Fibroblast of skin of right quadriceps (primary cell): Measurements from ENCODE around the gene RNF150.

Source experiments
- DNase-seq: peaks from one replicate; pipeline ENCODE4 v3.0.0-alpha.2; 2013

RNF150 gene

DNA sequence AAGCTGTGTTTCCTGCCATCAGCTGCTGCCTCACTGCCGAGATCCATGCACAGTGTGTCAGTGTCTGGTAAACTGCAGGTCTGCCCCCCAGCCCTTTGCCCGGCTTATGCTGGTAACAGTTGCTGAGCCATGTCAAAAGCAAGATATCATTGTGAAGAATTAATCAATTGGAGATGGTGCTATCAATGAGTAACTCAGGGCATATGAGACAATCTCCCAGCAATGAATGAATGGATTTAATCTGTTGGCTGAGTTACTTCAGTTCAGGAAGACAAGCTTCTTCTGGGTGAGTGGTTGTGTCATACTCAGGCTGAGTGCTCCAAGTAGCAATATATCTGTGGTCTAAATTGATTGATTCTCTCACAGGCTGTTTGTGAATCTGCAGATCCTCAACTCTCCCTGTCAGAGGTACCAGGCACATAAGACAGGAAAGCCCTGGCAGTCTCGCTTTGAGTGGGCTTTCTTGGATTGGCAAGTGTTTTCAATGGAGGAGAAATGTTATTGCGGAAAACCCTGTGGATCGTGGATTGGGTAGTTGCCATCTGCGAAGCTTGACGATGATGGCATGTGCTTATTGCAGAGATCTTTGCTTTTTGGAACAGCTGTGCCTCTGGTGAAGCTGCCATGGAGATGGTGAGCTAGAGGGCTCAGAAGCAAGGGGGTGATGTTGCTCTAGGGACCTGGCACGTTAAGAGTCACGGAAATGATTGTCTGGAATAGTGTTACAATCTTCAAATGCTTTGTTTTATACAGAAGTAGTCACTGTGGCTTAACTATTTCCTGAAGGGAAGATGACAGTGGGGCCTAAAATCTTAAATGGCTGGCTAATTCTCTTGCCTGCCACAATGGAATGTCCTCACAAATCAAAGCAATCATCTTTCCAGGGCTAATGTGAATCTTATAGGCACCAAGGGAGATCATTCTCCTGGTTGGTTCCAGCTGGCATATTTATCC, 229.5 kb downstream of the RNF150 start:
- peak; percentile 47 for DNase-seq

DNA sequence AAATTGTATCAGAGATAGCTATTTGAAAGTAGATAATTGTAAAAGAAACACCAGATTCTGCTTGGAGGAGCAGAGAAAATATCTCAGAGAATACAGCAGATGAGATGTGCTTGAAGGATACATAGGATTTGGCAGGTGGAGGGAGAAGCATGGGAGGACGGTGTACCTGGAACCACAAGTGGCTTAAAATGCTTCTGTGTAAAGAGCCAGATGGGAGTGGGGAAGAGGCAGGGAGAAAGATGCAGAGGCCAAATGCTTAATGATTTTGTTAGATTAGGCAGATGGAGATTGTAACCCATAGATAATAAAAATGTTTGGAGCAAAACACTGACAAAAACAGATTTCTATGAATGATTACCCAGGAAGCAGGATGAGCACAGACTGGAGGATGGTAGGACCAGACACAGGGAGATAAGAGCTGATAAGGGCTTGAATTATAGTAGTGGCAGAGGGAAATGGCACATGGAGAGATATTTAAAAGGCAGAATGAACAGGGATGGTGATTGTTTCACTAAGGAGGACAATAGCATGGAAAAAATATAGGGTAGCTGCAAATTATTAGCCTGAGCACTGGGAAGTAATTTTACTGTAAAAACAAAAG, 231.4 kb downstream of the RNF150 start:
- DNase-seq: no peak

DNA sequence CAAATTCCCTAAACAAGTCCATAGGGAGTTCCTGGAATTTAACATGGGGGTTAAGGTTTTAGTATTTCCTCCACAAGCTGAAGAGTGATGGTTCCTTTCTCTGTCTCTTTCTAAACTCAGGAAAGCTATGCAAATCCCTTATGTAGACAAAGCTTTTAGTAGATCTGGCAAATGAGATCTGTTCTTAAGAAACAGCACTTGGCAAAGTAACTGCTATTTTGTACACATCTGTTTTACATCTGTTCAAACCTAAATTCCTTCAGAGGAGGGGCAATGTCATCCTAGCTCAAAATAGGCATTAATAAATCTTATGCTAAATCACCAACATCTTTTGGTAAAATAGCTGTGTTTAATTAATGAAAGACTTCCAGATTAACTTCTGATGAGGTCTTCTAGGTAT, 239.3 kb downstream of the RNF150 start:
- DNase-seq: peak; percentile 84

DNA sequence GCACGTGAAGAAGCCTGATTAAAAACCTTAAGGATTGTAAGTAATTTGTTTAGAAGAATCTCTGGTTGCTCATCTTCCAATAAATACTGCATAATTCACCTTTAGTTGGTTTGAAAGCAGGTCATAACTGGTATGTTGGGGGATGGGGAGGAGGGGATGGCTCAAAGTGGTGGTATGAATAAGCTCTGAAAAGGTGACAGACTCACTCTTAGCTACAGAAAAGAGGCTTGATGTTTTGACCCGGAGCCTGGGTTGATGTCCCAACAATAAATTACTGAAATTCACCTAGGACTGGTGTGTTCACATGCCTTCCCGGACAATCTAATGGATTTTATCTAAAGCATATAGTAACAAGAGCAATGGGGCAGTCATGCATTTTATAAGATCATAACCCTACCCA, 245.2 kb downstream of the RNF150 start:
- DNase-seq: no peak

DNA sequence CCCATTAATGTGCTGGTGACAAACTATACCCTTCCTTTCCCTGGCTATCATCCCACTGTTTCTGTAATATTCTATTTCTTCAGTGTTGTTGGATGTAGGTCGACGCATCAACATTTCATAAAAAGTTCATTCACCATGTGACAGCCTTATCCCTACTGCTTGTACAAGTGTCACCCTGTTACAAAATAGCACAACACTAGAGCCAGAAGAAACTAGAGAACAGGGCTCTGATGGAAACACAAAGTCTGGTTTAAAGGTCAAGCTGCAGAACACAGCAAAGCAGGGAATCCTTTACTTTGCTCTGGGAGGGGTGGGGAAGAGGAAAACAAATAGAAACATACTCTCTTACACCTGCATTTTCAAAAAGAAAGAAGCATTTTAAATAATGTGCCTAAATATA, 245.8 kb downstream of the RNF150 start:
- no peak for DNase-seq

DNA sequence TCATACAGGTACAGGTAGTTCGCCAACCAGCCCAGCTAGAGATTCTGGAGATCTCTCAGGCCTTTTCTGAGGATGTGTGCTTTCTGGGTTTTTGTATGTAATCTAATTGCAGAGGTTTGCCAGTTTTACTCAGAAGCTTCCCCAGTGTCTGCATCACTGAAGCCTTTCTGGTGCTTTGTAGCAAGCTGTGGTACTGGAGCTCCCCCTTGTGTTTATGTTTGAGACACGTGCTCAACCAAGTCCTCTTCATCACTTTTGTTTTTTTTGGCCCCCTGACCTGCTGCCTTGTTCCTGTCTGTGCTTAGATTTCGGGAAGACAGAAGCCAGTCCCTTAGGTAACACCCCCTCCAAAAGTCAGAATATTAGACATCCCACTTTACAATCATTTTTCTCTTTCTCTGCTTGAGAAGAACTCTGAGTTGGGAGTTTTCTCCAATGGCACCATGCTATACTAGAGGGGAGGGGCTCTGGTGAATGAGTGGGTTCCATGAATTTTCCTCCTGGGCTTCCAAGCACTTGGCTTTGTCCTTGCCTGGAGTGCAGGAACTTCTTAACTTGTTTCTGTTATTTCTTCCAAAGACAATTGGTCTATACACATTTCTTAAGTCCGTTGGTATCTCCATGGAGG, 248.7 kb downstream of the RNF150 start:
- DNase-seq: peak; percentile 67

DNA sequence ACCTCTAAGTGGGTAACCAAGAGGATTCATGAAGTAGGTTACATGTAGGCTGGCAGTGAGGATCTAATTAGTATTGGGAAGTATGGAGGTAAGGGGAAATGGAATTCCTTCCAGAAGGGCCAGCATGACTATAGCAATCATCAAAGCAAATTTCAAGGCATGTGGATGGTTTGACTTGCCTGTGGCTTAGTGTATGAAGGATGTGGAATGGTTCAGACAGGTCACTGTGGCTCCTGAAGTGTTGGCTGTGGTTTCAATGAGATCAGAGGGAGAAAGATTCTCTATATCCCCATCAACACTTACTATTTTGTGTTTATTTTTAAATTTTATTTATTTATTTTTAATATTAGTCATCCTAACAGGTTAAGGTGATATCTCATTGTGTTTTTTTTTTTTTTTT, 255.5 kb downstream of the RNF150 start:
- no peak for DNase-seq

DNA sequence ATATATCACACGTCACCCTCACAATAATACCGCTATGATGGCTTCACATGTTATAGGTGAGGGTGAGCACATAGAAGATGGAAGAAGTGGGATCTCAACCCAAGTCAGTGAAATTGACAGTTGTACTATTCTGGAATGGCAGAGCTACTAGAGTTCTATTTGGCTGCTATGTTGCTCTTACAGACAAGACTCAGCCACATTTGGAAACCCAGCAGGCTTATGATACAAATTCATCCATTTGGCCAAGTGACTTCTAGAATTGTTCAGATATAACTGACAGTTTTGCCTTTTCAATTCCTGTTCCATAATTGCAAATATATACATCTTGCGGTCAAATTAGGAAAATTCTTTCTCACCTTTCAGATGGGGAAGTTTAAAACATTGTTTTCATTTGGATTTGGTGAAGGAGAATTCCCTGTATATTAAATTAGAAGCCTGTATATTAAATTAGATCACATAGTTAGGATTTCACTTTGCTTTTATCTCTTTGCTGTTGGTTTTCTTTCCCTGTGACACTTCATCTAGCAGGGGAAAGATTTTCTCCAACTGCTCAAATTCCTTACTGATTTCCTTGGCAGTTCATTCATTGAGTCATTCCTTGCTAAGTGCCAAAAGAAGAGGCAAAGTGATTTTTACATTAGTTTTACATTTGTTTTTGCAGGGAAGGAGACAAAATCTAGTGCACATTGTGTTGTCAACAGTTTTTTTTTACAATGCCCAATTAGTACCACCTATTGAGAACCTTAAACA, 256.5 kb downstream of the RNF150 start:
- DNase-seq: peak; percentile 43

DNA sequence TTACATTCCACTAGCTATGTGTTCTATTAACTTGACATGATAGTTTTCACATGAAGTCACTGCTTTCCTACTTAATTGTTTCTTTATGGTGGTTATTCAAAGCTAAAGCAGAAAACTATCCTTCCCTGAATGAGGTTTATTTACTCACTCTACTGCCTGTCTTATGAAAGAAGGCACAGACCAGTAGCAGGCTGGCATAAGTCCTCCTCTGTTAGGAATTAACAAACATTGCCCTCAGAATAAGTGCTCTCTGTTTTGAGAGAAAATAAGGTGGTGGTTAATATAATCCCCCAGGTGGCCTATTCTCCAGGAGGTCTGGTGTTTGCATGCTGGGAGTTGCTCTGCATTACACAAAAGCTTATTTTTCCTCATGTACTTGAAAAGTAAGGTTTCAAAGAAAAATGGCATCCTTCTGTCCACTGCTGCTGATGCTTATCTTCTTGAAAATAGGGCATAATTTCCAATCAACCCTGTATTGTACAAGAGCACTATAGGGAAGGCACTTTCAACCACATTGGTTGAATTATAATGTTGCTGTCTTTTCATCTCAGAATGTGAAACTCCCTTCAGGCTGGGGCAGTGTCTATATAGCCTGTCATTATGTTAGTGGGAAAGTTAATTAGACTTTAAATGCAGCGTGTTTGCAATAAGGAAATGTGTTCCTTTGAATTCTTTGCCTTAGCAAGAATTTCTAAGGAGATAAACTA, 257.4 kb downstream of the RNF150 start:
- peak; percentile 15 for DNase-seq

DNA sequence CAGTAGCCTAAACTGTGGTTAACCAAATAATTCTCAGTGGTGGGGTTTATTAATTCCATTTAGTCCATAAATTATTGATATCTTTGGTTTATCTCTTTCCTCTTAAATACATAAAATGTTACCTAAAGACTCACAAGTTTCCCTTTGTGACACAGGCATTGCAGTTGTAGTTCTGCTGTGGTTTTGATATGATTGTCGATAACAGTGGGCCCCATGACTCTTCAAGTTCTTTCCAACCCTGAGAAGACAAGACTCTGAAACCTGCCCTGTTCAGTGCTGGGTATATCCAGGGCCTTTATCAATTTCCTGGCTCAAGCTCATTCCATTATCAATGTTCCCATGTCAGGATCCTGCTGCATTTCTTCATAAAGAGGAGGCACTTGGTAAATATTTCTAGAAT, 259.2 kb downstream of the RNF150 start:
- DNase-seq: no peak

DNA sequence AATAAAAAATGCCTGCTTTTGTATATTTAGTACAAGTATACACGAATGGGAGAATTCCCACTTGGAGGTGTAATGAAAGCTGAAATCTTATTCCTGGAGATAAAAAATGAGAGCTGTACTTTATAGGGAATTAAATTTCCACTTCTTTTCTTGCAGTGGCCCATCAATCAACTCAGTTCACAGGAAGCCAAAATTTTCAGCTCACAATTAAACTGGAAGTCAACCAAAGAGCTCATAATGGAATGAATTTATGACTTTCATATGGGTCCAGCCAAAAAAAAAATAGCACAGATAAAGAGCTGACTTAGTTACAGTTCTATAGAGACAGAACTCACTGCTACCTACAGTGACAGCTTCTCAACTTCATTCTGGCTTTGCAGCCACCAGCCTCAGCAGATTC, 261.9 kb downstream of the RNF150 start:
- DNase-seq: no peak

DNA sequence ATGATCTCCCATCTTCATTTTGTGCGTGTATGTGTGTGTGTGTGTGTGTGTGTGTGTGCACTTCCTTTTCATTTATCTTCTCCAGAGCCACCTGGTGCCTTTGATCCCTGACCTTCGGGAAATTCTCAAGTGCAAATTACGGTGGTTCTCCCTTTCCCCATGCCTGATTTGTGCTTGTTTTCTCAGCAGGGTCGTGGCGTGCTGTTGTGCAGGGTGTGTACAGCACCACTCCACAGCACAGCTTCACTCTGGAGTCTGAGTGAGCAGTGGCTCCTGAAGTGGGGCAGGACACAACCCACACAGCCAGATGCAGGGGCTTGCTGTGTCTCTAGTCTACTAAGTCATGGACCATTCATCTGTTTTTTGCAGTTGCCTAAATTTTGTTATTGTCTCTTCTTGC, 262.8 kb downstream of the RNF150 start:
- no peak for DNase-seq

DNA sequence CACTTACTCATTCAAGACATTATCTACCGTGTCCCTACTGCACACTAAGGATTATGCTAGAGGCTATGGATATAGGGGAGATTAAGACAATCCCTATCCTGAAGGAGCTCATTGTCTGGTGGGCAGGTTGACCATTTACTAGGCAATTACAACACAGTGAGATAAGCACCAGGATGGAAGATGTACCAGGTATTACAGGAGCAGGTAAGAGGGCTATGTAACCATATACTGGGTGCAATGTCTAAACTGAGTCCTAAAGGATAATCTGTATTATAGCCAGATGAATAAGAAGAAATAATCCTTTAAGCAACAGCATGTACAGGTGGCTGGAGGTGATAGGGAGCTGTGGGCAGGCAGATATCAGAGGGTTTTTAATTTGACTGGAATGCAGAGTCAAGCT, 263.8 kb downstream of the RNF150 start:
- no peak for DNase-seq

DNA sequence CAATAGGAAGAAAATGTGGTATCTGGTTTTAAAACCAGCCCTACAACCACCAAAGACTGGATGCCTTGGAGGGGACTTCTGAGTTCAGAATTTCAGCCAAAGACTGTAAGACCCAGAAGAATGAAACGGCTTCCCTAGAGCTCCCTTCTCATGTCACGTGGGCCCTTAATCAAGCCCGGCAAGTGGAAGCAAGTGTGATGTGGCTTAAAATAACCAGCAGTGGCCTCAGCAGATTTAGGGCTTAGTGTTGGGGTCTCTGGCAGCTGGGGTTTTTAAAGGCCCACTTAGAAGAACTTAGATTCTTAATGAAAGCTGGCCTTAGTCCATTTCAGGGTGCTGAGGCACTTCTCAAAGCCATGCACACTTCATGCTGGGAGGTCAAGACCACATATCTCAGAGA, 265.9 kb downstream of the RNF150 start:
- DNase-seq: no peak

DNA sequence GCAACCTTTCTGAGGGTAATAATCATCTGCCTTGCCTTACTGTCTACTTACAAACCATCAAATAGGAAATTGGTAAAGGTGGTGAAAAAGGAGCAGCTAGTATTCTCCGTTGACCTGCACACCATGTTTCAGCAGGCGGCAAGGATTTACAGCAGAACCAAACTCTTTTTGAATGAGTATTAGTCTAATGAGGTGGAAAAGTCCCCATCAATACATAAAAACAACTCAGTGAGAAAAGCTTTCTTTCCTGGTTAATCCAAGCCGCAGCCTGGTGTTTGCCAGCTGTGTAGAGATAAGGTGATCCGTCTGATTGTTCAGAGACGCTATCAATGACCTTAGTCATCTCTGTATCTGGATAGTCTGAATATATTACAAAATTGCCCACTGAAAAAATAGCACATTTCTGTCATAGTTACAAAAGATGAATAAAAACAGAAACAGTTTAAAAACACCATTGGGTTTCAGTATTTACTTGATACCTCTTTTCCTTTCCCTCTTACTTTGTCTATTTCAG, 266.7 kb downstream of the RNF150 start:
- DNase-seq: no peak

DNA sequence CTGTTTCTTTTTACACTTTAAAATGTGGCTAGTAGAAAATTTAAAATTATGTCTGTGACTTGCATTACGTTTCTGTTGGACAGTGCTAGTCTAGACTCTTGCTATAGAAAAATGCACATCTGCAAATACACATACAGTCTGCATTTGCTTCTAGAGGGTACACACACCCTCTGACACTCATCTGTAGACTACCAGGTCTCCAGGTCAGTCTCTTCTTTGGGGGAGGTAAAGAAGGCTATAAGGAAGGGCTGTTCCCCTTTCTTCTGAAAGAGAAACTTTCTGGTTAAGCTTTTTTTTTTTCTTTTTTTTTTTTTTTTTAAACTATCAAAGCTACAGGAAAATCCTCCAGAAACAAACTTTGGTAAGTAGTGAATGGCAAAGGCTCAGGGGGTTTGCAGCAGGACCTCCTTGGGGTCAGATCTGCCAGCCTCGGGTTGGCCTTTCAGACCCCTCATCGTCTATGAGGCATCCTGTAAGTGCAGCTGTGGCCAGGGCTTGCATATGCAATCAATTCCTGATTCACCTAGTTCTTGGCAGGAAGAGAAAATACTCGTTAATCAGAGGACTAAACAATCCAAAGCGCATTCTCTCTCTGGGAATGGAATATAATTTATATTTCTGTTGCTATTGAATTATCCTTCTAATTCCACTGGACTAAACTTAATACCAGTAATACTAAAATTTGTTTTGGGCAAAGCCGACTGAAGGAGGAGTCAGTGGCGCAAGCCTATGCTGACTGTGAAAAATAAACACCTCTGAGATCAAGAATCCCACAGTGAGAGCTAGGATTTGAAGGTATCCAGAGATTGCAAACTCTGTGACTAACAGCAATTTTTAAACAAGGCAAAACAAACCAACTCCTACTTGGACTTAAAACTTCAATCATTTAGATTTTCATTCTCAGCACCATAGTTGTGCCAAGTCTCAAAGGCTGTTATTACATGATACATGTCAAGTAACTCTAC, 267.7 kb downstream of the RNF150 start:
- no peak for DNase-seq

DNA sequence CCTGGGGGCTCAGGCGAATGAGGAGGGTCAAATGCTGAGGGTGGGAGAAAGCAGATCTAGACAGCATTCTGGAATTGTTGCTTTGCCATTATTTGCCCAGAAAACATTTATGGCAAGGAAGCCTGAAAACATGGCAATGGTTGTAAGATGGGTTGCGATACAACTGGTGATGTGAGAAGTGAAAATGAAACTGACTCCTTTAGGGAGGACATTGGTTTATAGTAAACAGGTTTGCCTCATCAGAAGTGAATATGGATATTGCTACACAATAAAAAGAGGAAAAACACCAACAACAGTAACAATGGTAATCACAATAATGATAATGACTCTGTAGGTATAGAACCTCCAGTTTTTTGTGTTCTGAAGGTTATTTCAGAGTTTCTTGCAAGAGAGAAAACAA, 270.1 kb downstream of the RNF150 start:
- no peak for DNase-seq

DNA sequence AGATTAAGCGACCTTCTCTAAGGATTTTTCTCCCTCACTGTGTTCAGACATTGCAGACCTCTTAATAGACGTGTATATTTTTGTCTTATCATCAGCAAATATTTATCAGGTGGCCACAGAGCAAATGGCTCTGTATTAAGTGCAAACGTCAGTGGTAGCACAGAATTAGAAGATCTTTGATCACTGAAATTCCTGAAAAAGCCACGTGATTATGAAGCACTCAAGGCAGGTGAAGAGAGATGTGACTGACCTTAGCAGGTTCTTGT, 271.2 kb downstream of the RNF150 start:
- DNase-seq: no peak

DNA sequence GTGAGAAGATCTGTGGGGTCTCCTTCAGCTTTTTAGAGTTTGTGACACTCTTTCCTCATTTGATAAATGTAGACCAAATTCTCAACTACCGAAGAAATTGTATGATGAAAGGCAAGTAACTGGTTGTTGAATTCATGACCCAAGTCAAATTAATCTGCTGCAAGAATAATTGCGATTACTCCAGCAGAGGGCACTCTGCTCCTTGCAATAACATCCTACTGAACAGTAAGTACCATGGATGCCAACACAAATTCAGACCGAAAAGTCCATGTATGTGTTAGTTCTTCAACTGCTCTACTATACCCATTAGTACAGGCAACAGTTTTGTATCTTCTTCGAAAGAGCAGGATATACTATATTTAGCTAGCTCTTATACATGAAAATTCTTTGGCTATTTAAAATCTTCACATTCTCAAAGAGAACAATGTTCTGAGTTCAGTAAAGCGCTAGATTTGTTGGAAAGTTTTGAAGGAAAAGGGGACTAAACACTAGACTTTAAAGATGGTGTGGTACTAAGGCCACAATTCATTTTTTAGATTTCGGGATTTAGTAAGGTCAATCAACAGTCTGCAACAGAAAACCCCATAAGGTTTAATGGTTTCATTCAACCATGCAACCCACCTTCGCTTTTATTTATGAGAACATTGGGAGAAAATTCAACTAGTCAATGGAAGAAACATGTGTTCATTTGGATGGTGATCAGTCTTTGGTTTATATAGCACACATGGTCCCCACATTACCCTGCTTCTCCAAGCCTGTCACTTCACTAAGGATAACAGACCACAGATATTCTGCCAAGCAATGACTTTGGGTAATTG, 271.7 kb downstream of the RNF150 start:
- DNase-seq: peak; percentile 82

DNA sequence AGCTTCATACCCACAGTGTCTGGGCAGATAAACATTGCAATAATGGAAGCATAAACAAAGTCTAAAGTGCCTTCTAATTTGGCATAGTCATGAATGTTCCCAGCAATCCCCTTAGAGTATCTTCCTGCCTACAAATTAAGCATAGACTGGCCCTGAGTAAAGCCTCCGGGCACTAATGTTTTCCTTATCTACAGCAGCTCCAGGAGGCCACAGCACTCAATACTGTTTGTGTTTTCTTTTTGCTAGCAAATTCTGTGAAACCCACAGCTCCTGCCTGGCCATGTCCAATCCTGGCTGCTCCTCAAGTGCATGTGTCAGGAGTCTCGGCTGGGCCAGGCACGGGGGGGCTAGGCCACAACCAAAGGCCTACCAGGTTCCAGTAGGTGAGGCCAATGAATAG, 274.4 kb downstream of the RNF150 start:
- DNase-seq: no peak

DNA sequence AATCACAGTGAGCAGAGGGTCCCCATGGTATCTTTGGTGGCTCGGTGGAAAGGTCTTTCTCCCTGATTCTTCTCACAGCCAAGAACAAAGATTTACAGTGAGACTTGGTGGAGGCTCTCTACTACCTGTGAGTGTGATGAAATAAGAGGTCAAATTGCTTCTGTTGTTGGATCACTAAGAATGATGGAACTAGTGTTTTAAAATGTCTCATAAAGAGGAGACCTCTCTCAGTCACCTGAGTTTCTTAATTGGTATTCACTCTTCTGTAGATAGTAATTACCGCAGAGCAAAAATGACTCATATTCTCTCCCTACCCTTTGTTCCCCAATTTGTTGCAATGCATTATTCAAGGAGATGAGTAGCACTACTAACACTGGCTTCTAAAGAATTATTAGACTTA, 276.2 kb downstream of the RNF150 start:
- no peak for DNase-seq
